GM19468 (cell line): ENCODE data around the gene S100A1.
A peak's percentile ranks its signal among the peaks of the same experiment; 100 is the strongest.
"Not testable (repeated sequence)": the region's sequence is repeated elsewhere in the genome, so short reads cannot be mapped to it uniquely, and the experiment has no call there.

Source experiments
- ATAC-seq: cut with Tn5 transposase; IDR thresholded peaks from one replicate; pipeline ENCODE4 v1.9.1; 2021; ENCODE audit warnings: mild to moderate bottlenecking, moderate library complexity, moderate number of reproducible peaks; ENCODE audit not compliant: unreplicated experiment; ENCODE audit errors: extremely low read depth

The S100A1 gene

DNA sequence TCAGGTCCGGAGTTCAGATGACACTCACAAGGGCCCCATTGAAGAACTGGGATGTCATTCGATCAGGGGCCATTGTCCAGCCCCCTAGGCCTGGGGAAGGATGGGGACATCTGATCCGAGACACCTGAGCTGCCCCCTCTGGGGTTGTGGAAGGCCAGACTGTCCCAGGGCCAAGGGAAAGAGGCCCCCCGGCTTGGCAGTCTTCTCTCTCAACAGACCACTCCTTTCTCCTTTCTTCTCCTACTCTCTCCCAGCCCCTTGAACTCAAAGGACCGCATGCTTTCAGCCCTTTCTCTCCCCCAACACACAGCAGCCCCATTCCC is 1.1 kb downstream of the S100A1 start:
- no peak for ATAC-seq

DNA sequence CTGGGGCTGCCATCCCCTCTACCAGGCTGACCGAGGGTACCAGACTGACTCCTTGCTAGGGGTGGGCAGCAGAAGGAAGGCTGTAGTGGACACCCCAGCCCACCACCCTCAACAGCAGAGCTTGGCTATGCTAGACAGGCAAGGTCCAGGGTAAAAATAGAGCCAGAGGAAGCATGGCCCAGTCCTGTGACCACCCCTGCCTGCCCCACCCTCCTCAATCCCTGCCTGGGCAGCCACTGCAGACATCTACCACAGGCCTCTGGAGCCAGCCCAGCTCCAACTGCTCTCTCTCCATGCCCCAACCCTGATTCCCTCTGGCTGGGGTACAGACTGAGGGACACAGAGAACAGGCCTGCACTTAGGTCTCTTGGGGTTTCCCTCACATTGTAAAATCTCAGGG is 1.7 kb downstream of the S100A1 start:
- ATAC-seq, result no peak

DNA sequence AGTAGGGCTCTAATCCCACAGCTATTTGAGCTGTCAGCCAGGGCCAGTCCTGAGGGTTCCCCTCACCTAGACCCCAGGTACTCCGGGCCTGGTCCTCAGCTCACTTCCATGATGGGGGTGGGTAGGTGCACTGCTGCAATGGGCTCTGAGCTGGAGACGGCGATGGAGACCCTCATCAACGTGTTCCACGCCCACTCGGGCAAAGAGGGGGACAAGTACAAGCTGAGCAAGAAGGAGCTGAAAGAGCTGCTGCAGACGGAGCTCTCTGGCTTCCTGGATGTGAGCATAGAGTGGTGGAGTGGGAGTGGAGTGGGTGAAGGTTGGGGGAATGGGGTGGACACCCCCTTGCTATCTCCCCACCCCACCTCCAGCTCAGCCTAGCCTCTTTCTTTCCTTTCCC is 2.1 kb downstream of the S100A1 start:
- ATAC-seq, result no peak

DNA sequence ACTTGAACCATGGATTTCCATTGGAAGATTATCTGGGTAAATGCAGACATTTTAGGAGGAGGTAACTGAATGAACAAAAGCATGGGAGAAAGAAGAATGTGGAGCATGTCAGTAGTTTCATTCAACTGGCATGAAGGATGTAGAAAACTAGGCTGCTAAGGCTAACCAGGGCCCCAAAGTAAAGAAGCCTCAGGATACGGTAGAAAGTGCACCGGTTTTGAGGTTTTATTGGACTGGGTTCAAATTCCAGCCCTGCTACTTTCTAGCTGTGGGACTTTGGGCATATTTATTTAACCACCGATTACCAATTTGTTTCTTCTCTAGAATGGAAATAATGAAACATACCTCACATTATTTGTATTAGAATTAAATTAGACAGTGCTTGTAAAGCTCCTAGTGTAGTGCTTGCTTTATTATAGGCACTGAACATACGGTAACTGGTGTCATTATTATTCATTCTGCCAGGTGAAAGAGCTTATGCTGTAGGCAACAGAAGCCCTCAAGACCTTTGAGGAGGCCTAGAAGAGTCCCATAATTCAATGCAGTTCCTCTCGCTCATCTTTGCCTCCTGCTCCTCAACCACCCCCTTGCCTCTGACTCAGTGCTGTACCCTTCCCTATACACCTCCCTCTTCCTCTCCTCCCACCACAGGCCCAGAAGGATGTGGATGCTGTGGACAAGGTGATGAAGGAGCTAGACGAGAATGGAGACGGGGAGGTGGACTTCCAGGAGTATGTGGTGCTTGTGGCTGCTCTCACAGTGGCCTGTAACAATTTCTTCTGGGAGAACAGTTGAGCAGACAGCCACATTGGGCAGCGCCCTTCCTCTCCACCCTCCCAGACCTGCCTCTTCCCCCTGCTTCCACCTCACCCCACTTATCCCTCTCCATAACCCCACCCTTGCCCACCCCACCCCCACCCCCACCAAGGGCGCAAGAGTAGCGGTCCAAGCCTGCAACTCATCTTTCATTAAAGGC is 3.1 kb downstream of the S100A1 start:
- ATAC-seq, result no peak

DNA sequence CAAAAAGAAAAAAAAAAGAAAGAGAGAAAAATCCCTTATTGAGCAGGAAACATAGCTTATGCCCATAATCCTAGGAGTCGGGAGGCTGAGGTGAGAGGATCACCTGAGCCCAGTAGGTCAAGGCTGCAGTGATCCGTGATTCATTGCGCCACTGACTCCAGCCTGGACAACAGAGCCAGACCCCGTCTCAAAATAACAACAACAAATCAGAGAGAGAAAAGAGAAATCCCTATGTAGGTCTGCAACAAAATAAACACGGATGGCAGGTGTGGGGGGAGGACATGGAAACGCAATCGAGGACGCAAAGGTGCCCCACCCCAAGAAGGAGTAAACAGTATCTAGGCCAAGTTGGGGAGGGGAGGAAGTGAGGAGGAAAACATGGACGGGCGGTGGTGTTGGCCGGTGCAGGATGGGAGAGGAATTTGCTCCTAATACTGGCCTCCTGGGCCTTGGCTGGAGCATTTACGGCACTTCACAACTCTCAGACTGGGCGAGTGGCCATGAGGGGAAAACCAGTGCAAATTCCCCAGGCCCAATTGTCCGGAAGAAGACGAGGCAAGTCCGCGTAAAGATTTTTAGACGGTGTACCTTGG is 5.0 kb downstream of the S100A1 start:
- ATAC-seq, result no peak

DNA sequence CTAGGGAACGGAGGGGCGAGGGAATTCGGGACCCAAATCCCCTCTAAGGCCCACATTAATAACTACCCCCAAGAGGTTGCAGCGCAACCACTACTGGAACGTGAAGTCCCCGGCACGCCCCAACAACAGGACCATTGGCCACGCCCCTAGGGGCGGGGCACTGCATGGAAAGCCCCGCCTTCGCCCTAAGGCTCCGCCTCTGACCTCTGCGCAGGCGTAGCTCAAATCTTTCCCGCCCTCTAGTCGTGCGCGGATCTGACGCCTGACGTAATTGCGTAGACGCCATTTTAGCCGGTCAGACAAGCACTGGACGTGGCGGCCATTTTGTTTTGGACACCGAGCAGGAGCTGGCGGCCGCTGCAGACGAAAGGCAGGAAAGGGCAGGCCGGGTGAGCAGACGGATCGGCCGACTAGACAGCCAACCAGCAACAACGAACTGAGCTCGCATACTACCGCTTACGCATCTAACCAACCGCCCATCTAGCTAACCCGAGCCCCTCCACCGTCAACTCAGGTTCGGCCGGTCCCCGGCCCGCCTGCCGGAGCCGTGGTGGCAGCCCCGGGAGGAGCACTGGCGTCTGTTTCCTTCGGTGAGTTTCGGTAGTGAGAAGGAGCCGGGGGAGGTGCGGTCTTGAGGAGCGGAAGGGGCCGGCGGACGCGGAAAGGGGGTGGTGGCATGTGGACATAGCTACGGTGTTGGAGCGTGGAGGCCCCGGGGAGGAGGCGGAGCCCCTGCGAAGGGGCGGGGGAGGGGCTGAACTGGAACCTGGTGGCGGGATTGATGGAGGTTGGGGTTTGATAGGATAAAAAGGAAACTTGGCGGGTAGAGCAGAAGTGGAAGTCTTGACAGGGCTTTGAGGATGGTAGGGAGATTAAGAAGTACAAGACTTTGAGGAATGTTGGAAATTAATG is 5.8 kb downstream of the S100A1 start, which contains the start of gene CHTOP:
Gene CHTOP, plus strand, starts transcription at position 313 of the 912 bp plus-strand sequence. CDS start 2,523 bp downstream, outside the sequence.
- ATAC-seq, result peak; percentile 82

DNA sequence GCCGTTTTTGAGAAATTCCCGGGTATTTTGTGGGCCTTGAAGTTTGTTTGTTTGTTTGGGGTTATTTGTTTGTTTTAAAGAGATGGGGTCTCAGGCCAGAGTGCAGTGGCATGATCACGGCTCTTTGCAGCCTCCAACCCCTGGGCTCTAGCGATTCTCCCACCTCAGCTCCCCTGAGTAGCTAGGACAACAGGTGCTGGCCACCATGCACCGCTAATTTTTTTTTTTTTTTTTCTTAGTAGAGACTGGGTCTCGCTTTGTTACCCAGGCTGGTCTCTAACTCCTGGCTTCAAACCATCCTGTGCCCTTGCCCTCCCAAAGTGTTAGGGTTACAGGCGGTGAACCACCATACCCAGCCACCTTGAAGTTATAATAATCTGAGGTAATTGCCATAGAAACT is 7.6 kb downstream of the S100A1 start:
- no peak for ATAC-seq

DNA sequence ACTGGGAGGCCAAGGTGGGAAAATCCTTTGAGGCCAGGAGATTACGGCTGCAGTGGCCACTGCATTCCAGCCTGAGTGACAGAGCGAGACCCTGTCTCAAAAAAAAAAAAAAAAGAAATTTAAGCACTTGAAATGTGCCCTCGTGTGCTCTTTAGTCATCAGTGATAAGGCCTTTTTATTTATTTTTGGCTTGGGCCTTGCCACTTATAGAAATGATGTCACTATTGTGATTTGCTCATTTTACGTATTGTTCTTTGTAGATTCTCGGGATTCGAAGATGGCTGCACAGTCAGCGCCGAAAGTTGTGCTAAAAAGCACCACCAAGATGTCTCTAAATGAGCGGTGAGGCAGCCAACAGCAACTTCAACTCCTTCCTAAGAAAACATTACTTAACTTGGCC is 8.1 kb downstream of the S100A1 start:
- ATAC-seq, result no peak

DNA sequence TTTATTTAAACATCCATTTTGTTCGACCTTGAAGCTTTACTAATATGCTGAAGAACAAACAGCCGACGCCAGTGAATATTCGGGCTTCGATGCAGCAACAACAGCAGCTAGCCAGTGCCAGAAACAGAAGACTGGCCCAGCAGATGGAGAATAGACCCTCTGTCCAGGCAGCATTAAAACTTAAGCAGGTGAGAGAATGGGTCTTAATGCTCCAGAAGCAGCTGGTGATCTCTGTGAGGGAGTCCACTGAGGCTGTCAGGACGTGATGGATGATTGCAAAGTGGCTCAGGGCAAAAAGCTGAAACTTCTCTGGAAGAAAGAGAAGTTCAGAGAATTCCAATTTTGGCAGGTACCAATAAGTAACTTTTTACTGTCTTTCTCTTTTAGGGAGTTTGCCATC is 10.0 kb downstream of the S100A1 start:
- no peak for ATAC-seq

DNA sequence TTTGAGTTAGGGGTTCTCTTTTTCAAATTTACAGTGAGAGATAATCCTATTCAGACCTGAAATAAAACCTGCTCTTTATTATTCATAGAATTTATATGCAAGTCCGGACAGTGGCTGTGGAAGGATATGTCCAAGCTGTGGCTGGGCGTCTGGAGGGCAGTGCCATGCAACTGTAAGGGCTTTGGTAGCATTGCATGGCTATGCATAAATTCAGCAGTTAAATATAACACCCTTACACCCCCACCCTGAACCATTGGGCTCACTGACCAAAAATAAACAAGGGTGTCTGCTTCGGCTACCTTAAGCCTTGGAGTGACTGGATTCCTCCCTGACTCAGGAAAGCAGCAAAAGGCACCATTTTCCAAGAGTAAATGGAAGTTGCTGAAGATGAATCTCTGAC is 11.0 kb downstream of the S100A1 start:
- ATAC-seq, result no peak

DNA sequence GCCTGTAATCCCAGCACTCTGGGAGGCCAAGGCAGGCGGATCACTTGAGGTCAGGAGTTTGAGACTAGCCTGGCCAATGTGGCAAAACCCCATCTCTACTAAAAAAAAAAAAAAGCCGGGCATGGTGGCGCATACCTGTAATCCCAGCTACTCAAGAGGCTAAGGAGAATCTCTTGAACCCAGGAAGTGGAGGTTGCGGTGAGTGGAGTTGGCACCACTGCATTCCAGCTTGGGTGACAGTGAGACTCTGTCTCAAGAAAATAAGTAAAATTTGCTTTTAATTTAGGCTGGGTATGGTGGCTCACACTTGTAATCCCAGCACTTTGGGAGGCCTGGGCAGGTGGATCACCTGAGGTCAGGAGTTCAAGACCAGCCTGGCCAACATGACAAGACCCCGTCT is 12.0 kb downstream of the S100A1 start:
- ATAC-seq, result not testable (repeated sequence)

DNA sequence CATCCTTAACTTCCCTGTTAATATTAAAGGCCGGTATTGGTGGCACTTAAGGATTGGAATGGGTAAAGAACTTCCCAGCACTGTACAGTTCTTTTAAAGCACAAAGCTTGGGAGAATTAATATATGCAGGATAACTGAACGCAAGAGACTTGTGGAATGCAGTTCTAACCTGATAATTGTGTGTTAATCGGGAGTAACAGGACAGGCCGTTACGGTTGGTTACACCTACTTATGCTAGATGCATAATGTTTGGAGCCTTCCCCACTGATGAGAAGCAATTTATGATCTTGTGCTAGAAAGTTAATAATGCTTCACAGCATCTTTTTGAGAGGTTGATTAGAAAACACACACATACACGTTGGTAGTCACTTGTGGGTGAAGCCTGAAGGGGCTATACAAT is 12.6 kb downstream of the S100A1 start:
- no peak for ATAC-seq

DNA sequence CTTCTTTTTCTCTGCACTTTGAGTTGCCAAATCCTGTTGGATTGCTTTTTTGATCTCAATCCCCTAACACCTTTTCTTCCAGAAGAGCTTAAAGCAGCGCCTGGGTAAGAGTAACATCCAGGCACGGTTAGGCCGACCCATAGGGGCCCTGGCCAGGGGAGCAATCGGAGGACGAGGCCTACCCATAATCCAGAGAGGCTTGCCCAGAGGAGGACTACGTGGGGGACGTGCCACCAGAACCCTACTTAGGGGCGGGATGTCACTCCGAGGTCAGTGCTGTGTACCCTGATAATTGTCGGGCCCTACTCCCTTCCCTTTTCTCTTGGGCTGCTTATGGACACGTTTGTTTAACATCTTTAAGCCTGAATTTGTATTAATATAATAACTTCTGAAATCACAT is 13.9 kb downstream of the S100A1 start:
- ATAC-seq, result no peak

DNA sequence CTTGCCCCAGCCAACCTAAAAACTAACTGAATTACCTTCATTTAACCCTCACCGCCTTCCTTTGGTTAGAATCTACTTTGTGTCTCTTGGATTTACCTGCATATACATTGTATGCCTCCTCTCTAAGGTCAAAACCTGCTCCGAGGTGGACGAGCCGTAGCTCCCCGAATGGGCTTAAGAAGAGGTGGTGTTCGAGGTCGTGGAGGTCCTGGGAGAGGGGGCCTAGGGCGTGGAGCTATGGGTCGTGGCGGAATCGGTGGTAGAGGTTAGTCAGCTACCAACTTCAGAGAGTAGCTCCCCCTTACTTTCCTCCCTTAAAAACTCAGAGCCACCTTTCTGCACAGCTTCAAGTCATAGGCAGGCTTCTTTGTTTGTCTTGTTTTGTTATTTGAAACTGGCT is 14.9 kb downstream of the S100A1 start:
- no peak for ATAC-seq

DNA sequence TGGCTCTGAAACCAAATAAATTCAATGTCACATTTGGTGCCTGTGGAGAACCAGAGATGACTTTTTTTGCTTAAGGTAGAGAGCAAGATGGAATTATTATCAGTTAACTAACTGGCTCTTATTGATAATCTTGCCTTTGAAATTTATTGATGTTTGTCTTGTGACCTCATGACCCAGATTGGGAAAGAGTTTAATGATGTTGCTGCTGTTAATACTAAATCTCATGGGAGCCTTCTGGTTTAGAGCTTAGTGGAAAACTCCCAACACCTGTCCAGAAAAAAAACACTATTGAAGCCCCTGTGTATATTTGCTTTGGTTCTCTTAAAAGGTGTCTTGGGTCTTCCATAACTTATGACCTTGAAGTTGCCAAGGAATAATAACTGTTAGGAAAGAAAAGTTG is 15.6 kb downstream of the S100A1 start:
- no peak for ATAC-seq

DNA sequence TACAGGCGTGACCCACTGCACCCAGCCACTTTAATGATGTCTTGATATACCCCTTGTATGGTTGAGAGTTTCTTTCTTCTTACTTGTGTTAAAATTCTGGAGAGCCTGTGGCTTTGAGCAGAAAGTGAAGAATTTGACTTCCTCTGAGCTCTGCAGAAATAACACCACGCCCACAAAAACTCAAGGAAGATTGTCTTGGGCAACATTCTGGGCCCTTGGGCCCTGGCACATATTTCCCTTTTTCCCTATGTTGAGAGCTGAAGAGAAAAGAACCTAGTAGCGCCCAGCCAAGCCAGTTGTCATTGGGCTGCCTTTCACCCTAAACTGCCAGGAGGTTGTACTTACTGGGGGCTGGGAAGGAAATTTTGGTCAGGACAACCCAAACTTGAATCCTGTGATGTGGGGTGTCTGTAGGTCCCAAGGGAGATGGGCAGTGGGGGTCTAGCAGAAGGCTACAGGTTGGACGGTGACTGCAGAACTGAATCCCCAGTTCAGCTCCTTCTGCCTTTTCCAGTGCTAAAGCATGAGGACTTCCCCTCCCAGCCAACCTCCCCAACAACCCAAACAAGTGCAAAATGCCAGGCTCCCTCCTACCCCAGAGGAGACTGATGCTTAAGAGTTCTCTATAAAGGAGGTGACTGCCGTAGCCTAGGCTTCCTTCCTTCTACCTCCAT is 18.6 kb downstream of the S100A1 start:
- no peak for ATAC-seq

DNA sequence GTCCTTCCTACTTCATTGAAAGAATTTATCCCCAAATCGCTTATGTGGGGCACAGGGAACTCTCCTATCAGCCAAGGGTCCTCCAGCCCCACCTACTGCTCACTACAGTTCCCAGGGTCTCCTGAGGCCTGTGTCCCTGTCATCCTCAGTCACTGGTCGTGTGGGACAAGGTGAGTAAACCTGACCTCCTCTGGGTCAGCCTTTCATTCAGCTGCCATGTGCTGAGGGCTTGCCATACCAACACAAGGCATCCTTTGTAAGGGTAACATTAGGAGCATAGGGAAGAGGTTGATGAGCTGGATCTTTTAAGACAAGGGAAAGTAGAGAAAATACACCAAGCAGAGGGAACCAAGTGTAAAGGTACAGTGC is 19.1 kb downstream of the S100A1 start:
- ATAC-seq, result no peak

DNA sequence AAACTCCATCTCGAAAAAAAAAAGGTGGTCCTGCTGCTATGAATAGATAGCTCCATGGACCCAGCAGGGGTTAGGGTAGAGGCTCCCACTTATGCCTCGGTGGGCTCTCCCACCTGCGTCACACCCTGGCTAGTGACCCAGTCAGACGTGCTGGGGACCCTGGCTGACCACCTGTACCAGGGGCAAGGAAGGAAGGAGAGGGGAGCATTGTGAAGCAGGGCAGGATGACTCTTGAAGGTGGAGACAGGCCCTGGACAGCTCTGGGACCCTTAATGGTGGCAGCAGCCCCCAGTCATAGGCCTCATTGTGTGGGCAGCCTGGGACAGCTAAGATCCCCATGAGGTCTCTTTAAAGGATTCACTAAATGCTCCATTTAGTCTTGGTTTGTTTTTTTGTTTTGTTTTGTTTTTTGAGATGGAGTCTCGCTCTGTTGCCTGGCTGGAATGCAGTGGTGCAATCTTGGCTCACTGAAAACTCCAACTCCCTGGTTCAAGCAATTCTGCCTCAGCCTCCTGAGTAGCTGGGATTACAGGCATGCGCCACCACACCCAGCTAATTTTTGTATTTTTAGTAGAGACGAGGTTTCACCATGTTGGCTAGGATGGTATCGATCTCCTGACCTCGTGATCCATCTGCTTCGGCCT is 19.9 kb downstream of the S100A1 start:
- no peak for ATAC-seq

DNA sequence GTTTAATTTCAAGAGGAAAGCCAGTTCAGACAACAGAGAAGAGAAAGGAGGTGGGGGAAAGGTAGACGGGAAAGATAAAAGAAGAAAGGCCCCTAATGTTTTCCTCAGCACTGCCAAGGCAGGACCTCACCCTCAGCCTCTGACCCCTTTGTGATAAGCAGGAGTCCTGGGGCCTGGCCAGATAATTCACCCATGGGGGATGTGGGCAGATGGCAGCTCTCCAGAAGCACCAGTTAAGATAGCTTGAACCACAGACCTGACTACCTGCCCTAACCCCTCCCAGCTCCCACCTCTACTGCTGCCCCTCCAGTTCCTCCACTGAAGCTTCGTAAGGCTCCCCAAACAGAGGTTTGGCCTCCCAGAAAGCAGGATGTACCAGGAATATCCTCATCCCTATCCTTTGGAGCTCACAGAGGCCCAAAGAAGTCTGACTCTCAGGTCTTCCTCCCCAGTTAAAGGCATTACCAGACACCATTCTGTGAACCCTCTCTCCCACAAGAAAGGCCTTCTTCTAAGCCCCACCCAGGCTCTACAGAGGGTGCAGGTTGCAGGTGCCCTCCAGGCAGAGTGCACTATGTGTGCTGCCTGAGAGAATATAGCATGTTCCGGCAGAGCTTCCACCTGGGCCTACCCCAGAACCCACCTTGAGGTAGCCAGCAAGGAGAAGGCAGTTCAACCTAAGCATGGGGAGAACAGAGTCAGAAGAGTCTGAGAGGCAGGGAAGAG is 21.1 kb downstream of the S100A1 start:
- no peak for ATAC-seq
